NCI-H1105 treated with DMSO at 0.1 percent for 48 hours (cell line): Measurements from ENCODE around the gene SSC5D.

Experiments
- DNase-seq: peaks from one replicate; lab custom pipeline; 2025; lab: John Stamatoyannopoulos, UW

Gene SSC5D

DNA sequence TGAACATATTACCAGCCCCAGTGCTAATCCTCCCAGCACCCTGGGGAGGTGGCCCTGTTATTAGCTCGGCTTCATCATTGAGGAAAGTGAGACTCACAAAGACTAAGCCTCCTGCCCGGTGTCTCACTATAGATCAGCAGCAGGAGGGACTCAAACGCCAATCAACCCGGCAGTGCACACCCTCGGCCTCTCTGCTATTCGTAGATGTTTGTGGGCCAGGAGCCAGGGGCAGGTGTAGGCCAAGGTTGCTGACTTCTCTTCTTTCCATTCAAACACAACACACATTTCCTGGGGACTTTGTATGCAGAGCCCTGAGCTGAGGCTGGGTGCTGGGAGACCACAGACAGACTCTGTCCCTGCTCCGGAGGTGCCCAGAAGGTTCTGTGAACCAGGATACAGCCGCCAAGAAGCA lies 66.5 kb downstream of the SSC5D start:
- peak; percentile 17 for DNase-seq

DNA sequence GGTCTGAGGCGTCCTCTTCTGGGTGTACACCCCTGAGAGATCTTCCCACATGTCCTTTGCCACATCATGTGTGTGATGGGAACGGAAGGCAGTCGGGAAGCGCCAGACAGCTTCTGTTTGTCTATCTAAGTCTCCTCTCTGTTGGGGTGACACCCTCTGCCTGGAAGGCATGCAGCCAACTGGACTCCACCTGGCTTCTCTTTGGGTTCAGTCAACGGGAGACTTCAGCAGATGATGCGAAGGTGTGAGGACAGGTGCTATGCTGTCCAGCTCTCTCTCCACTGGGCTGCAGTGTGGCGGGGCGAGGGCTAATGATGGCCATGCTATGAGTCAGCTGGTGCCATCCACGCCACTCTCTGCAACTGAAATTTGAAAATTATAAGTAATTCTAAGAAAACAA lies 71.4 kb downstream of the SSC5D start:
- no peak for DNase-seq

DNA sequence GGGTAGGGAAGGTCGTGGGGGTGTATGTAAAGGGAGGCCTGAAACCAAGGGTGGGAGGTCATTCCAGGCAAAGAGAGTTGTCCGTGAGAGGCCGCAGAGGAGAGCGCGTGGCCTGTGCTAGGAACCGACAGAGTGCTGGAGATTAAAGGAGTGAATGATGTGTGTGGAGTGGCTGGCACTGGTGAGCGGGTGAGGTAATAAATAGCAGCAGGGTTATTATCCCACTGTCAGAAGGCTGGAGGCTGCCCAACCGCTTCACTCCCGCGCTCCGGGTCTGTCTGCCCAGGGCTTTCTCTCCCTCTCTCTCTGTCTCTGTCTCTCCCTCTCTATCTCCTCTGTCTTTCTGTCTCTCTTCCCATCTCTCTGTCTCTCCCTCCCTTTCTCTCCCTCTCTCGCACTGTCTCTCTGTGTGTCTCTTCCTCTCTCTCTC lies 75.0 kb downstream of the SSC5D start:
- no peak for DNase-seq

DNA sequence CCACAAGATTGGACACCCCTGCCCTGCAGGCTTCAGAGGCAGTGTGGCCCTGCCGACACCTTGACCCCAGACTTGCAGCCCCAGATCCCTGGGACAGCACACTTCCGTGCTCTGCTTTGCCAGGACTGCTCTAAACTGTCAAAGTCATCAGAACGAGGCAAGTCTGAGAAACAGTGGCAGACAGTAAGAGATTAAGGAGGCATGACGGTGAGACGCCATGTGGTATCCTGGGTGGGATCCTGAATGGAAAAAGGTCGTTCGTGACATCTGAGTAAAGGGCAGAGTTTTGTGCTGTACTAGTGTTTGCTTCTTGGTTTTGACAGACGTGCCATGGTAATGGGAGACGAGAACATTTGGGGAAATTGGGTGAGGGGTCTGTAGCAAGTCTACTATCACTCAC lies 78.6 kb downstream of the SSC5D start:
- DNase-seq: no peak

DNA sequence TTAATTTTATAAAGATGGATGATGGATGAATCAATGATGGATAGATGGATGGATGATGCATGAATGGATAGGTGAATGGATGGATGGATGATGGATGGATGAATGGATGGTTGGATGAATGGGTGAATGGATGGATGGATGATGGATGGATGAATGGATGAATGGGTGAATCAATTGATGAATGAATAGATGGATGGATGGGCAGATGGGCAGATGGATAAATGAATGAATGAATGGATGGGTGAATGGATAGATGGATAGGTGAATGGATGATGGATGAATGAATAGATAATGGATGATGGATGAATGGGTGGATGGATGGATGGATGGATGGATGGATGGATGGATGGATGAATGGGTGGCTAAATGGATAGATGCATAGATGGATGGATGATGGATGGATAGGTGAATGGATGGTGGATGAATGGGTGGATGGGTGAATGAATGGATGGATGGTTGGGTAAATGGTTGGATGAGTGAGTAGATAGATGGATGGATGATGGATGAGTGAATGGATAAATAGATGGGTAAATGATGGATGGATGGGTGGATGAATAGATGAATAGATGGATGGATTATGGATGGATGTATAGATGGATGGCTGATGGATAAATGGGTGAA lies 79.6 kb downstream of the SSC5D start:
- DNase-seq: no peak
